ENCODE results near the gene RSAD1. TPM values are rescaled to one million over a fixed set of nuclear protein-coding genes. Genes with fewer than 3 reads are reported as not detected.

Gene RSAD1
- total and polyA plus RNA-seq, 4 donors: 10.8 to 22.7 (median 18.6) TPM

GRCh38 chr17:50469671-50470305, 8.9 kb upstream of the RSAD1 start:
- WGBS: 68% methylated on average over 19 of the region's 19 CpGs
- Histone ChIP-seq H3K4me1 (ENCODE audit: control insufficient read depth in 4 of 4, insufficient read depth in 4 of 4, low read length in 3 of 4) (peaks cover 23 to 78% (median 60%) of the 10 kb centered on the region in 4 donors), H3K27me3 (ENCODE audit: control insufficient read depth in 4 of 4, insufficient read depth in 4 of 4, low read length in 3 of 4) (no peaks in the 10 kb centered on the region), H3K9me3 (ENCODE audit: control insufficient read depth in 4 of 4, low read length in 3 of 4) (no peaks in the 10 kb centered on the region), H3K27ac (ENCODE audit: low read depth in 1 of 2, low read length in 2 of 2) (no peak overlapping the region), H3K36me3 (ENCODE audit: control insufficient read depth in 4 of 4, insufficient read depth in 3 of 4, low read depth in 1 of 4, low read length in 3 of 4) (peaks cover 0 to 7% (median 3%) of the 10 kb centered on the region in 4 donors), H3K4me3 (ENCODE audit: low read depth in 1 of 3, low read length in 3 of 3) (no peak overlapping the region), H3K9ac (ENCODE audit: low read depth in 1 of 2, low read length in 2 of 2) (no peak overlapping the region)
- TF ChIP-seq RXRA (IDR thresholded peaks at IDR 0.05): no peak
- TF ChIP-seq GABPA (IDR thresholded peaks at IDR 0.05 in 1 of 2, conservative IDR thresholded peaks at IDR 0.05 in 1 of 2): no peak
- TF ChIP-seq ZBTB33 (IDR thresholded peaks at IDR 0.05): no peak
- no peak for TF ChIP-seq REST (IDR thresholded peaks at IDR 0.05)
- no peak for TF ChIP-seq RAD21 (IDR thresholded peaks at IDR 0.05)
- no peak for TF ChIP-seq CTCF (IDR thresholded peaks at IDR 0.05; ENCODE audit: low read depth, low read length, missing input control)
- no peak for DNase-seq (ENCODE audit: low spot score)

GRCh38 chr17:50470426-50470825, 8.2 kb upstream of the RSAD1 start:
- H3K27ac ChIP-seq (ENCODE audit: low read depth in 1 of 2, low read length in 2 of 2): no peak overlapping the region
- WGBS: 76% methylated on average over 6 of the region's 6 CpGs
- no peak overlapping the region for H3K4me3 ChIP-seq (ENCODE audit: low read depth in 1 of 3, low read length in 3 of 3)
- no peaks in the 10 kb centered on the region for H3K27me3 ChIP-seq (ENCODE audit: control insufficient read depth in 4 of 4, insufficient read depth in 4 of 4, low read length in 3 of 4)
- DNase-seq (ENCODE audit: low spot score): no peak
- no peak overlapping the region for H3K9ac ChIP-seq (ENCODE audit: low read depth in 1 of 2, low read length in 2 of 2)
- no peaks in the 10 kb centered on the region for H3K9me3 ChIP-seq (ENCODE audit: control insufficient read depth in 4 of 4, low read length in 3 of 4)
- H3K4me1 ChIP-seq (ENCODE audit: control insufficient read depth in 4 of 4, insufficient read depth in 4 of 4, low read length in 3 of 4): peaks cover 26 to 83% (median 61%) of the 10 kb centered on the region in 4 donors
- H3K36me3 ChIP-seq (ENCODE audit: control insufficient read depth in 4 of 4, insufficient read depth in 3 of 4, low read depth in 1 of 4, low read length in 3 of 4): peaks cover 0 to 6% (median 3%) of the 10 kb centered on the region in 4 donors
- no peak for TF ChIP-seq TAF1 (conservative IDR thresholded peaks at IDR 0.05)
- TF ChIP-seq ATF3 (IDR thresholded peaks at IDR 0.05): no peak
- no peak for TF ChIP-seq EGR1 (IDR thresholded peaks at IDR 0.05; ENCODE audit: low read depth in 2 of 2)
- TF ChIP-seq FOXA1 (IDR thresholded peaks at IDR 0.05): no peak
- TF ChIP-seq SP1 (IDR thresholded peaks at IDR 0.05): no peak
- no peak for TF ChIP-seq GABPA (IDR thresholded peaks at IDR 0.05 in 1 of 2, conservative IDR thresholded peaks at IDR 0.05 in 1 of 2)
- no peak for TF ChIP-seq YY1 (IDR thresholded peaks at IDR 0.05)
- no peak for TF ChIP-seq REST (IDR thresholded peaks at IDR 0.05)
- TF ChIP-seq HNF4G (IDR thresholded peaks at IDR 0.05): no peak
- TF ChIP-seq ZBTB33 (IDR thresholded peaks at IDR 0.05): no peak
- TF ChIP-seq RAD21 (IDR thresholded peaks at IDR 0.05): no peak
- TF ChIP-seq MAX (IDR thresholded peaks at IDR 0.05): no peak
- no peak for TF ChIP-seq RXRA (IDR thresholded peaks at IDR 0.05)
- no peak for TF ChIP-seq HNF4A (conservative IDR thresholded peaks at IDR 0.05)
- no peak for TF ChIP-seq NR2F2 (IDR thresholded peaks at IDR 0.05)
- TF ChIP-seq FOXA2 (IDR thresholded peaks at IDR 0.05): no peak

Data from liver (tissue), 9 donors.